ENCODE measurements around the gene DHX15. TPM values are rescaled to one million over a fixed set of nuclear protein-coding genes. Genes with fewer than 3 reads are reported as not detected.

Gene DHX15
- total and polyA plus RNA-seq, 10 of the 15 experiments (the other 5 are each of a cell fraction or from before 2014, with no cell fraction given) = 166 to 269 (median 184) TPM

GRCh38 chr4:24508541-24508940 is 75.8 kb downstream of the DHX15 start (continued):
- no peak for TF ChIP-seq SKIL (IDR thresholded peaks at IDR 0.05; ENCODE audit: low read depth, poor library complexity, severe bottlenecking)
- no peak for TF ChIP-seq BCLAF1 (IDR thresholded peaks at IDR 0.05)
- no peak for TF ChIP-seq MEF2B (IDR thresholded peaks at IDR 0.05; ENCODE audit: partially characterized antibody, poor library complexity, severe bottlenecking)
- no peak for TF ChIP-seq SRF (IDR thresholded peaks at IDR 0.05; ENCODE audit: low read depth in 2 of 2, low read length in 2 of 2)
- no peak for TF ChIP-seq PAX5 (IDR thresholded peaks at IDR 0.05; ENCODE audit: borderline replicate concordance, low read depth, low read length)
- TF ChIP-seq CTCF (IDR thresholded peaks at IDR 0.05 in 2 of 3, conservative IDR thresholded peaks at IDR 0.05 in 1 of 3; ENCODE audit: control insufficient read depth in 2 of 3, extremely low read depth in 1 of 3, insufficient read depth in 1 of 3, low read depth in 3 of 3, low read length in 3 of 3) = no peak
